Measurements from ENCODE around the gene LRRC3B. TPM values are rescaled to one million over a fixed set of nuclear protein-coding genes. Genes with fewer than 3 reads are reported as not detected.
A peak's percentile ranks its signal among the peaks of the same experiment; 100 is the strongest.

Gene LRRC3B
- total and polyA plus RNA-seq, 9 donors, result 9.9 to 14.0 (median 11.7) TPM

- Histone ChIP-seq H3K27ac (ENCODE audit: low read length) (peak overlapping the region; percentile 83), H3K4me3 (ENCODE audit: low read length) (peak overlapping the region; percentile 2), H3K27me3 (ENCODE audit: control insufficient read depth, insufficient read depth, low read length) (no peaks in the 10 kb centered on the region), H3K9me3 (replicated peaks; ENCODE audit: control insufficient read depth, low read depth, low read length) (no peaks in the 10 kb centered on the region), H3K36me3 (ENCODE audit: control insufficient read depth, insufficient read depth, low read length) (no peaks in the 10 kb centered on the region), H3K4me1 (ENCODE audit: control insufficient read depth, insufficient read depth, low read length) (peaks cover 24% of the 10 kb centered on the region)
- WGBS (ENCODE audit: insufficient coverage), result 33% methylated on average over 3 of the region's 5 CpGs
- peak; percentile 96 for DNase-seq
These were observed 29.6 kb downstream of the LRRC3B start for GRCh38 chr3:26652164-26652563.

GRCh38 chr3:26653811-26654425 is 31.3 kb downstream of the LRRC3B start:
- whole genome bisulfite sequencing (ENCODE audit: insufficient coverage), result no CpG with 5 or more reads among the region's 1 CpG
- DNase-seq, result peak; percentile 82
- H3K4me3 ChIP-seq (ENCODE audit: low read length), result no peak overlapping the region

DNA sequence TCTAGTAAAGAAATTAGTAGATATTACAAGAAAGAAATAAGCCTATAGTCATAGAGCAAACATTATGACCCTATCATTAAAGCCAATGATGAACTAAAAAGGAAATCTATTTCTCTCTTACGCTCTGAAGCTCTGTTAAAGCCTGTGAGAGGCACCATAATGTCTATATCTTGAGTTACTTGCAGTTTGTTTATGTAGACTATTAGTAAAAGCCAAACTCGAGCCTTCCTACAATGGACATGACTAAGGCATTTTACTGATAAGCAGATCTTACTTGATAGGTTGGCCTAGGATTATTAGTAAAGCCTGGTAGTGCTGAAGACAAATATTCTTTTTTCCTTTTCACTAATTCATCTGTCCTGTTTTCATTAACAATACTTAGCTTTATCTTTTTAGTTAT is 32.7 kb downstream of the LRRC3B start:
- Histone ChIP-seq H3K27me3 (ENCODE audit: control insufficient read depth, insufficient read depth, low read length) (no peaks in the 10 kb centered on the region), H3K4me1 (ENCODE audit: control insufficient read depth, insufficient read depth, low read length) (peaks cover 21% of the 10 kb centered on the region), H3K4me3 (ENCODE audit: low read length) (no peak overlapping the region), H3K36me3 (ENCODE audit: control insufficient read depth, insufficient read depth, low read length) (no peaks in the 10 kb centered on the region), H3K9me3 (replicated peaks; ENCODE audit: control insufficient read depth, low read depth, low read length) (no peaks in the 10 kb centered on the region), H3K27ac (ENCODE audit: low read length) (no peak overlapping the region)
- no peak for DNase-seq
- no CpG with 5 or more reads among the region's 2 CpGs for WGBS (ENCODE audit: insufficient coverage)

More at GRCh38 chr3:26653811-26654425, 31.3 kb downstream of the LRRC3B start:
- peak overlapping the region; percentile 62 for H3K27ac ChIP-seq (ENCODE audit: low read length)
- peaks cover 23% of the 10 kb centered on the region for H3K4me1 ChIP-seq (ENCODE audit: control insufficient read depth, insufficient read depth, low read length)
- H3K9me3 ChIP-seq (replicated peaks; ENCODE audit: control insufficient read depth, low read depth, low read length), result no peaks in the 10 kb centered on the region
- H3K27me3 ChIP-seq (ENCODE audit: control insufficient read depth, insufficient read depth, low read length), result no peaks in the 10 kb centered on the region
- H3K36me3 ChIP-seq (ENCODE audit: control insufficient read depth, insufficient read depth, low read length), result no peaks in the 10 kb centered on the region

DNA sequence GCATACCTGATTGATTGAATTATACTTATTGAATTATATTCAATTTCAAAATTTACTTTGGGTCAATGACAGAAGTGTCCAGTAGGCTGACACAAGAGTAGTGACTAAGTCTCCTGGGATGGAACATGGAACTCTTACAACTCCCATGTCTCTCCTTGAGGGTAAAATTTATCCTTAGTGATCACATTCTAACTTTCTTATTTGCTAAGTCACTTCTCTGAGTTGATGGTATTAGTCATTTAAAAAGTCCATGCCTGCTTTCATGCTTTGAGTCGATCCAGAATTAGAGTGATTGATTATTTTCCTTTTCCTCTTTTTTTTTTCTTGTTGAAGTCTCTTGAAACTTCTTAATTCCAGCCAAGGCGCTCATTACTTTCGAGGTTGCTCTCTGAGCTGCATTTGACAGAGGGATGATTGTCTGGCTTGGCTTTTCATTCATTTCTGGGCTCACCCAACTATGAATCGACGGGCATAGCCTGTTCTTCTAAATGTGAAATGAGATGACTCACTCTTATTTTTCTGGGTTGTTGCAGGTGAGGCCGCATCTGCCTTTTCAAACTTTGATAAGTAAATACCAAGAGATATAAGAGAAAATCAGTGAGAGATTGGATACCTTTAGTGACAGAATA is 34.9 kb downstream of the LRRC3B start:
- Histone ChIP-seq H3K9me3 (replicated peaks; ENCODE audit: control insufficient read depth, low read depth, low read length) (no peaks in the 10 kb centered on the region), H3K4me3 (ENCODE audit: low read length) (no peak overlapping the region), H3K27me3 (ENCODE audit: control insufficient read depth, insufficient read depth, low read length) (no peaks in the 10 kb centered on the region), H3K27ac (ENCODE audit: low read length) (no peak overlapping the region), H3K4me1 (ENCODE audit: control insufficient read depth, insufficient read depth, low read length) (peaks cover 13% of the 10 kb centered on the region), H3K36me3 (ENCODE audit: control insufficient read depth, insufficient read depth, low read length) (no peaks in the 10 kb centered on the region)
- DNase-seq, result no peak
- WGBS (ENCODE audit: insufficient coverage), result no CpG with 5 or more reads among the region's 6 CpGs

DNA sequence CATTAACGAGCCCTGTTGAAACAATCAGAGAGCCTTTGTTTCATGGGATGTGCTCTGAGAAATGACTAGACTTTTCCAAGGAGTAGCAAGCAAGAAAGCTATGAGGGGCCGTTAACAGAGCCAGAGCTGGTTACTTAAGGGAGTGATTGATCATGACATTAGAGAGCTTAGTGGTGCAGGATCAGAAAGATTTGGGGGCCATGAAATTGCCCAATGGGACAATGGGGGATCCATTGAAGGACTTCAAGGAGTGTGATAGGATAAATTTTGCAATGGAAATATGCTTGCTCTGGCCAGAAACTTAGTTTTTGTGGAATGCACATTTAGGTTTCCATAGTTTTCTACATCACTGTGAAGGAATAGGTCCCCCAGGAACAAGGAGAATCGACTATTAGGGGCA is 45.6 kb downstream of the LRRC3B start:
- peak; percentile 89 for DNase-seq
- no peaks in the 10 kb centered on the region for H3K9me3 ChIP-seq (replicated peaks; ENCODE audit: control insufficient read depth, low read depth, low read length)
- no peak overlapping the region for H3K4me3 ChIP-seq (ENCODE audit: low read length)
- no peaks in the 10 kb centered on the region for H3K4me1 ChIP-seq (ENCODE audit: control insufficient read depth, insufficient read depth, low read length)
- peak overlapping the region; percentile 53 for H3K27ac ChIP-seq (ENCODE audit: low read length)
- H3K27me3 ChIP-seq (ENCODE audit: control insufficient read depth, insufficient read depth, low read length), result no peaks in the 10 kb centered on the region
- 21% methylated on average over 1 of the region's 3 CpGs for WGBS (ENCODE audit: insufficient coverage)
- H3K36me3 ChIP-seq (ENCODE audit: control insufficient read depth, insufficient read depth, low read length), result no peaks in the 10 kb centered on the region

- H3K36me3 ChIP-seq (ENCODE audit: control insufficient read depth, insufficient read depth, low read length), result no peaks in the 10 kb centered on the region
- H3K27ac ChIP-seq (ENCODE audit: low read length), result peak overlapping the region; percentile 53
- DNase-seq, result peak; percentile 71
- H3K4me1 ChIP-seq (ENCODE audit: control insufficient read depth, insufficient read depth, low read length), result no peaks in the 10 kb centered on the region
- no peaks in the 10 kb centered on the region for H3K27me3 ChIP-seq (ENCODE audit: control insufficient read depth, insufficient read depth, low read length)
- H3K4me3 ChIP-seq (ENCODE audit: low read length), result no peak overlapping the region
- no peaks in the 10 kb centered on the region for H3K9me3 ChIP-seq (replicated peaks; ENCODE audit: control insufficient read depth, low read depth, low read length)
These were observed 46.1 kb downstream of the LRRC3B start for GRCh38 chr3:26668696-26669095.

- Histone ChIP-seq H3K4me1 (ENCODE audit: control insufficient read depth, insufficient read depth, low read length) (no peaks in the 10 kb centered on the region), H3K4me3 (ENCODE audit: low read length) (no peak overlapping the region), H3K27me3 (ENCODE audit: control insufficient read depth, insufficient read depth, low read length) (no peaks in the 10 kb centered on the region), H3K9me3 (replicated peaks; ENCODE audit: control insufficient read depth, low read depth, low read length) (no peaks in the 10 kb centered on the region), H3K27ac (ENCODE audit: low read length) (no peak overlapping the region), H3K36me3 (ENCODE audit: control insufficient read depth, insufficient read depth, low read length) (no peaks in the 10 kb centered on the region)
- DNase-seq, result no peak
- no CpG with 5 or more reads among the region's 2 CpGs for WGBS (ENCODE audit: insufficient coverage)
These were observed 52.8 kb downstream of the LRRC3B start for GRCh38 chr3:26675336-26675735.

- no CpG with 5 or more reads among the region's 2 CpGs for WGBS (ENCODE audit: insufficient coverage)
- H3K9me3 ChIP-seq (replicated peaks; ENCODE audit: control insufficient read depth, low read depth, low read length), result no peaks in the 10 kb centered on the region
- DNase-seq, result no peak
- H3K4me1 ChIP-seq (ENCODE audit: control insufficient read depth, insufficient read depth, low read length), result peaks cover 3% of the 10 kb centered on the region
- H3K36me3 ChIP-seq (ENCODE audit: control insufficient read depth, insufficient read depth, low read length), result no peaks in the 10 kb centered on the region
- H3K27me3 ChIP-seq (ENCODE audit: control insufficient read depth, insufficient read depth, low read length), result no peaks in the 10 kb centered on the region
- no peak overlapping the region for H3K4me3 ChIP-seq (ENCODE audit: low read length)
- no peak overlapping the region for H3K27ac ChIP-seq (ENCODE audit: low read length)
These were observed 59.1 kb downstream of the LRRC3B start for GRCh38 chr3:26681632-26682031.

DNA sequence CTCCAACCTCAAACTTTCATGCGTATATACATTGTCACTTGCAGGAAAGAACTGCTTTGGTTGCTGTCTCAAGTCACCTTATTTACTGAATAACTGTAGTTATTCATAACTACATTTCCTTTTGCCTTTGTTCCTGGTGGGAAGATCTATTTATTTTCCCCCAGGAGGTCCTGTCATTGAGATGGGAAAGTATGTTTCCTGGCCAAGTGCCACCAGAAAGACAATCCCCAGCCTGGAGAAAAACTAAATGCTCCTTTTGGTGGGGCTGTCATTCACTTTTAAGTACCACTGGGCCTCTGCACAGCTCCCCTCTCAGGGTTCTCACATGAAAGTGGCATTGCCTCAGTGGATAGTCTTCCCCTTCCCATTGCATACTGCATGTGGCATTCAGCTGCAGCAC is 59.8 kb downstream of the LRRC3B start:
- WGBS (ENCODE audit: insufficient coverage), result no CpG with 5 or more reads among the region's 1 CpG
- peak; percentile 9 for DNase-seq
- peaks cover 3% of the 10 kb centered on the region for H3K4me1 ChIP-seq (ENCODE audit: control insufficient read depth, insufficient read depth, low read length)

DNA sequence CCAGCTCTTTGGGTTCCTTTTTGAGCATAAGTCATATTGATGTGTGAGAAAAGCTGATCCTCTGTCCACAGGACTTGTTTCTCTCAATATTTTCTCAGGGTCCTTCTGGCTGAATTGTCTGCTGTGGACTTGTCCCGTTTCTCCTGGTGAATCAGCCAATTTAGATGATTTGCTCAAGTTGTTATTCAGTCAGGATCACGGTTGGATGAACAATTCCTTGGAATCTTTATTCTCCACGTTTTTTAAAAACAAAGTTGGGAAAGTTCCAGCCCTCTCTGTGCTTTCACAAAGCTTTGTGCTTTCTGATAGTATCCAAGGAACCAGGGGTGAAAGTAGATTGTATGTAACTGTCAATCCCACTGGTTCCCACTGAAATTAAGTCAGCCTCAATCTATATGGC is 61.3 kb downstream of the LRRC3B start:
- no CpG with 5 or more reads among the region's 3 CpGs for WGBS (ENCODE audit: insufficient coverage)
- no peak overlapping the region for H3K27ac ChIP-seq (ENCODE audit: low read length)
- peak; percentile 14 for DNase-seq

More for the DNA sequence above, 59.8 kb downstream of the LRRC3B start:
- no peaks in the 10 kb centered on the region for H3K9me3 ChIP-seq (replicated peaks; ENCODE audit: control insufficient read depth, low read depth, low read length)
- H3K27me3 ChIP-seq (ENCODE audit: control insufficient read depth, insufficient read depth, low read length), result no peaks in the 10 kb centered on the region
- H3K36me3 ChIP-seq (ENCODE audit: control insufficient read depth, insufficient read depth, low read length), result no peaks in the 10 kb centered on the region
- H3K27ac ChIP-seq (ENCODE audit: low read length), result no peak overlapping the region
- no peak overlapping the region for H3K4me3 ChIP-seq (ENCODE audit: low read length)

More for the DNA sequence above, 61.3 kb downstream of the LRRC3B start:
- peaks cover 3% of the 10 kb centered on the region for H3K36me3 ChIP-seq (ENCODE audit: control insufficient read depth, insufficient read depth, low read length)
- H3K27me3 ChIP-seq (ENCODE audit: control insufficient read depth, insufficient read depth, low read length), result no peaks in the 10 kb centered on the region
- H3K4me3 ChIP-seq (ENCODE audit: low read length), result no peak overlapping the region
- H3K9me3 ChIP-seq (replicated peaks; ENCODE audit: control insufficient read depth, low read depth, low read length), result no peaks in the 10 kb centered on the region
- peaks cover 3% of the 10 kb centered on the region for H3K4me1 ChIP-seq (ENCODE audit: control insufficient read depth, insufficient read depth, low read length)
